ENCODE data around the gene ADSS1. TPM values are rescaled to one million over a fixed set of nuclear protein-coding genes. Genes with fewer than 3 reads are reported as not detected.

ADSS1 gene
- polyA plus RNA-seq, 1 donor (not counting 4 experiments of a cell fraction or from before 2014, with no cell fraction given), result 1.7 TPM

DNA sequence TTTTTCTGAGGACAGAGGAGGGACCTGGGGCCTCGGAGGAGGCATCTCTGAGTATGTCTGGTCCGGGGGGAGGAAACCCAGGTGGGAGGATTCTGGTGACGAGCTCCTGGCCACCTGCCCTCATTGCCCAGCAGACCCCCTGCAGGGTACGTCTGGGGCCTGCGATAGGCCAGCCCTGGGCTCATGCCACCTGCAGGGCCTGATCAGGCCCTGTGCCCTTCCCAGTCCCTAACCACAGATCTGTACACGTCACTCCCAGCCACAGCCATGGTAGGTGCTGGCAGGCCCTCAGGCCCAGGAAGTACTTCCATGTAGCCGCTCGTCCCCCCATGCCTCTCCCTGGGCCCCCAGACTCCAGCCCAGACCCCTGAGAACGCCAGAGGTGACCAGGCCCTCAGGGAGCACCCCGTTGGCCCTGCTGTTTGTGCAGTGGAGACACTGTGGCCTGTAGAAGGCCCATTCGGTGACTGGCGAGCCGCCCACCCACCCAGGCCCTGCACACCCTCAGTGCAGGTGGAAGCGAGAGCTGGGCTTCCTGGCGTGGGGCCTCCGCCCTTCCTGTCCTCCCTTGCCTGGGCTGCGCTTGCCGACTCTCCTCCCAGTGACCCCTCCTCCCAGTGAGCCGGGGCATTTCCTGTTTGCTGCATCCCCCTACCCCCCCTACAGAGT, 28.9 kb upstream of the ADSS1 start:
- H3K4me3 ChIP-seq (ENCODE audit: control insufficient read depth in 2 of 3, extremely low read depth in 1 of 3, insufficient read depth in 2 of 3, low read depth in 1 of 3, low read length in 3 of 3), result no peak overlapping the region
- dilution Hi-C loops (cut with MboI; ENCODE audit: extremely low pct_ligation_motif_present, low sequenced_read_pairs), result no loop called here

DNA sequence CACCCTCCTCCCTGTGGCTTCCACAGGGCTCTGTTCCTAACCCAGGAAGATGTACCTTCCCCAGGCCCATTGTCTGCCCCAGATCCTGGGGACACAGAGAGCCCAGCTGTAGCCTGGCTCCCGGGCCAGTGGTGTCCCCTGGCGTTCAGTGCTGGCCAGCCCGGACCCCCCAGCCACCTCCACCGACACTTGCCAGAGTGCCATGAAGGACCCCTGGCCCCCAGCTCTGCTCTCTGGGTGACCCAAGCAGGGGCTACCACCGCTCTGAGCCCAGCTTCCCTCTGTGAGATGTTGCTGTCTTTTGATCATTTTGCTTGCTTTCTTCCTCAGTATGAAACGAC, 28.4 kb upstream of the ADSS1 start:
- no peak overlapping the region for H3K9ac ChIP-seq (ENCODE audit: control insufficient read depth, extremely low read depth, insufficient read depth, low read length)
- H2AFZ ChIP-seq (ENCODE audit: control insufficient read depth, low read length), result no peak overlapping the region
- peaks cover 3% of the 10 kb centered on the region for H3K9me1 ChIP-seq (ENCODE audit: control insufficient read depth, extremely low read depth, insufficient read depth, low read length)
- H3K4me3 ChIP-seq (ENCODE audit: control insufficient read depth in 2 of 3, extremely low read depth in 1 of 3, insufficient read depth in 2 of 3, low read depth in 1 of 3, low read length in 3 of 3), result no peak overlapping the region
- FAIRE-seq (no peak), DNase-seq (ENCODE audit: low read depth, low spot score) (no peak)
- dilution Hi-C loops (cut with MboI; ENCODE audit: extremely low pct_ligation_motif_present, low sequenced_read_pairs), result no loop called here
- no peak overlapping the region for H3K27ac ChIP-seq (ENCODE audit: control insufficient read depth, insufficient read depth, low read length)
- TF ChIP-seq EZH2 (IDR thresholded peaks at IDR 0.05; ENCODE audit: low read length), result no peak
- TF ChIP-seq, protein P1, sequence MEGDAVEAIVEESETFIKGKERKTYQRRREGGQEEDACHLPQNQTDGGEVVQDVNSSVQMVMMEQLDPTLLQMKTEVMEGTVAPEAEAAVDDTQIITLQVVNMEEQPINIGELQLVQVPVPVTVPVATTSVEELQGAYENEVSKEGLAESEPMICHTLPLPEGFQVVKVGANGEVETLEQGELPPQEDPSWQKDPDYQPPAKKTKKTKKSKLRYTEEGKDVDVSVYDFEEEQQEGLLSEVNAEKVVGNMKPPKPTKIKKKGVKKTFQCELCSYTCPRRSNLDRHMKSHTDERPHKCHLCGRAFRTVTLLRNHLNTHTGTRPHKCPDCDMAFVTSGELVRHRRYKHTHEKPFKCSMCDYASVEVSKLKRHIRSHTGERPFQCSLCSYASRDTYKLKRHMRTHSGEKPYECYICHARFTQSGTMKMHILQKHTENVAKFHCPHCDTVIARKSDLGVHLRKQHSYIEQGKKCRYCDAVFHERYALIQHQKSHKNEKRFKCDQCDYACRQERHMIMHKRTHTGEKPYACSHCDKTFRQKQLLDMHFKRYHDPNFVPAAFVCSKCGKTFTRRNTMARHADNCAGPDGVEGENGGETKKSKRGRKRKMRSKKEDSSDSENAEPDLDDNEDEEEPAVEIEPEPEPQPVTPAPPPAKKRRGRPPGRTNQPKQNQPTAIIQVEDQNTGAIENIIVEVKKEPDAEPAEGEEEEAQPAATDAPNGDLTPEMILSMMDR (optimal IDR thresholded peaks at IDR 0.05 in 1 of 3, IDR thresholded peaks at IDR 0.05 in 1 of 3, conservative IDR thresholded peaks at IDR 0.05 in 1 of 3; ENCODE audit: extremely low read depth in 1 of 3, insufficient read depth in 2 of 3, low read length in 3 of 3), result no peak
- peaks cover 57% of the 10 kb centered on the region for H3K4me1 ChIP-seq (ENCODE audit: control insufficient read depth, extremely low read depth, insufficient read depth, low read length)
- no peak overlapping the region for H3K4me2 ChIP-seq (ENCODE audit: control insufficient read depth, extremely low read depth, insufficient read depth, low read depth, low read length)
- H3K27me3 ChIP-seq (ENCODE audit: control insufficient read depth, extremely low read depth, insufficient read depth, low read length), result no peaks in the 10 kb centered on the region
- H3K9me3 ChIP-seq (ENCODE audit: control insufficient read depth, low read depth, low read length), result no peaks in the 10 kb centered on the region
- H3K79me2 ChIP-seq (ENCODE audit: control insufficient read depth, insufficient read depth, low read length), result peaks cover 100% of the 10 kb centered on the region
- H4K20me1 ChIP-seq (ENCODE audit: control insufficient read depth, extremely low read depth, insufficient read depth, low read length), result peaks cover 59% of the 10 kb centered on the region
- peaks cover 26 to 30% of the 10 kb centered on the region in 2 experiments for H3K36me3 ChIP-seq (ENCODE audit: control insufficient read depth in 2 of 2, extremely low read depth in 1 of 2, insufficient read depth in 2 of 2, low read length in 2 of 2)

More for the DNA sequence above, 28.9 kb upstream of the ADSS1 start:
- Histone ChIP-seq H4K20me1 (ENCODE audit: control insufficient read depth, extremely low read depth, insufficient read depth, low read length) (peaks cover 61% of the 10 kb centered on the region), H3K27ac (ENCODE audit: control insufficient read depth, insufficient read depth, low read length) (no peak overlapping the region), H3K9me3 (ENCODE audit: control insufficient read depth, low read depth, low read length) (no peaks in the 10 kb centered on the region), H3K9ac (ENCODE audit: control insufficient read depth, extremely low read depth, insufficient read depth, low read length) (no peak overlapping the region), H3K36me3 (ENCODE audit: control insufficient read depth in 2 of 2, extremely low read depth in 1 of 2, insufficient read depth in 2 of 2, low read length in 2 of 2) (peaks cover 26 to 30% of the 10 kb centered on the region in 2 experiments), H3K27me3 (ENCODE audit: control insufficient read depth, extremely low read depth, insufficient read depth, low read length) (no peaks in the 10 kb centered on the region), H3K4me1 (ENCODE audit: control insufficient read depth, extremely low read depth, insufficient read depth, low read length) (peaks cover 60% of the 10 kb centered on the region), H3K4me2 (ENCODE audit: control insufficient read depth, extremely low read depth, insufficient read depth, low read depth, low read length) (peak overlapping the region; percentile 41), H2AFZ (ENCODE audit: control insufficient read depth, low read length) (no peak overlapping the region), H3K9me1 (ENCODE audit: control insufficient read depth, extremely low read depth, insufficient read depth, low read length) (peaks cover 3% of the 10 kb centered on the region), H3K79me2 (ENCODE audit: control insufficient read depth, insufficient read depth, low read length) (peaks cover 100% of the 10 kb centered on the region)
- FAIRE-seq, result peak; percentile 71
- TF ChIP-seq, protein P1 (optimal IDR thresholded peaks at IDR 0.05 in 1 of 3, IDR thresholded peaks at IDR 0.05 in 1 of 3, conservative IDR thresholded peaks at IDR 0.05 in 1 of 3; ENCODE audit: extremely low read depth in 1 of 3, insufficient read depth in 2 of 3, low read length in 3 of 3), result no peak
- TF ChIP-seq EZH2 (IDR thresholded peaks at IDR 0.05; ENCODE audit: low read length), result no peak
- no peak for DNase-seq (ENCODE audit: low read depth, low spot score)

All from keratinocyte (primary cell).